Liver (tissue), 9 donors: ENCODE data around the gene ZEB1. TPM values are rescaled to one million over a fixed set of nuclear protein-coding genes. Genes with fewer than 3 reads are reported as not detected.

Source experiments
- DNase-seq: peaks from one replicate; pipeline ENCODE4 v3.0.0-alpha.2; 2017; ENCODE audit warnings: low spot score
- H3K27ac ChIP-seq, 2 donors: one replicate each; pipeline ENCODE4 v1.7.0; 2013; ENCODE audit warnings: inconsistent platforms in 2 of 2, low read length in 2 of 2, control low read depth in 1 of 2, low read depth in 1 of 2, mild to moderate bottlenecking in 1 of 2
- H3K27me3 ChIP-seq, 4 donors: one replicate each; pipeline versions ENCODE4 v1.6.1 to v1.7.0; 2013; ENCODE audit warnings: low read length in 3 of 4, inconsistent platforms in 1 of 4, mild to moderate bottlenecking in 1 of 4, moderate library complexity in 1 of 4; ENCODE audit not compliant: control insufficient read depth in 4 of 4, insufficient read depth in 4 of 4
- H3K36me3 ChIP-seq, 4 donors: one replicate each; pipeline versions ENCODE4 v1.6.1 to v1.7.0; 2013; ENCODE audit warnings: low read length in 3 of 4, mild to moderate bottlenecking in 3 of 4, low read depth in 1 of 4, moderate library complexity in 1 of 4; ENCODE audit not compliant: control insufficient read depth in 4 of 4, insufficient read depth in 3 of 4
- H3K4me1 ChIP-seq, 4 donors: one replicate each; pipeline versions ENCODE4 v1.6.1 to v1.7.0; 2013; ENCODE audit warnings: low read length in 3 of 4, mild to moderate bottlenecking in 3 of 4, moderate library complexity in 1 of 4; ENCODE audit not compliant: control insufficient read depth in 4 of 4, insufficient read depth in 4 of 4
- H3K4me3 ChIP-seq, 3 donors: one replicate each; pipeline versions ENCODE4 v1.6.1 to v1.7.0; 2013; ENCODE audit warnings: low read length in 3 of 3, control low read depth in 1 of 3, low read depth in 1 of 3, mild to moderate bottlenecking in 1 of 3
- H3K9ac ChIP-seq, 2 donors: one replicate each; pipeline ENCODE4 v1.7.0; 2013; ENCODE audit warnings: low read length in 2 of 2, mild to moderate bottlenecking in 2 of 2, moderate library complexity in 2 of 2, control low read depth in 1 of 2, low read depth in 1 of 2
- H3K9me3 ChIP-seq, 4 donors: one replicate each; pipeline versions ENCODE4 v1.6.1 to v1.7.0; 2013; ENCODE audit warnings: low read length in 3 of 4; ENCODE audit not compliant: control insufficient read depth in 4 of 4
- ATF3 ChIP-seq: IDR thresholded peaks from 2 replicates; pipeline ENCODE4 v1.6.1; 2016; ENCODE audit warnings: antibody characterized with exemption
- CTCF ChIP-seq: fragments of 150-350 bp; IDR thresholded peaks from 2 replicates; pipeline ENCODE4 v1.5.1; 2017; ENCODE audit warnings: improper control_type of control experiment, low read depth, low read length; ENCODE audit not compliant: missing input control
- EGR1 ChIP-seq, 2 donors: IDR thresholded peaks; 2 replicates each; pipeline ENCODE4 v1.6.1; 2016 to 2018; ENCODE audit warnings: antibody characterized with exemption in 2 of 2, low read depth in 2 of 2
- FOXA2 ChIP-seq: IDR thresholded peaks from 2 replicates; pipeline ENCODE4 v1.6.1; 2016; ENCODE audit warnings: antibody characterized with exemption
- GABPA ChIP-seq, 2 donors: IDR thresholded peaks in 1 of 2; conservative IDR thresholded peaks in 1 of 2; 2 replicates each; pipeline ENCODE4 v1.6.1; 2016; ENCODE audit warnings: antibody characterized with exemption in 2 of 2, mild to moderate bottlenecking in 1 of 2, moderate library complexity in 1 of 2
- HNF4A ChIP-seq, 2 donors: conservative IDR thresholded peaks; 2 replicates each; pipeline ENCODE4 v1.6.1; 2016; ENCODE audit warnings: antibody characterized with exemption in 2 of 2, mild to moderate bottlenecking in 2 of 2
- HNF4G ChIP-seq: IDR thresholded peaks from 2 replicates; pipeline ENCODE4 v1.6.1; 2016; ENCODE audit warnings: antibody characterized with exemption
- JUND ChIP-seq, 2 donors: IDR thresholded peaks; 2 replicates each; pipeline ENCODE4 v1.6.1; 2016; ENCODE audit warnings: antibody characterized with exemption in 2 of 2
- MAX ChIP-seq: IDR thresholded peaks from 2 replicates; pipeline ENCODE4 v1.6.1; 2016; ENCODE audit warnings: antibody characterized with exemption
- NR2F2 ChIP-seq: IDR thresholded peaks from 2 replicates; pipeline ENCODE4 v1.6.1; 2016; ENCODE audit warnings: antibody characterized with exemption
- RAD21 ChIP-seq, 2 donors: IDR thresholded peaks; 2 replicates each; pipeline ENCODE4 v1.6.1; 2016; ENCODE audit warnings: antibody characterized with exemption in 2 of 2, mild to moderate bottlenecking in 2 of 2
- REST ChIP-seq: IDR thresholded peaks from 2 replicates; pipeline ENCODE4 v1.6.1; 2016; ENCODE audit warnings: antibody characterized with exemption, mild to moderate bottlenecking
- RXRA ChIP-seq, 2 donors: IDR thresholded peaks; 2 replicates each; pipeline ENCODE4 v1.6.1; 2017 to 2018; ENCODE audit warnings: antibody characterized with exemption in 2 of 2, mild to moderate bottlenecking in 1 of 2
- SP1 ChIP-seq: IDR thresholded peaks from 2 replicates; pipeline ENCODE4 v1.6.1; 2018; ENCODE audit warnings: antibody characterized with exemption, mild to moderate bottlenecking
- TAF1 ChIP-seq: conservative IDR thresholded peaks from 2 replicates; pipeline ENCODE4 v1.6.1; 2016; ENCODE audit warnings: antibody characterized with exemption, mild to moderate bottlenecking
- ZBTB33 ChIP-seq: IDR thresholded peaks from 2 replicates; pipeline ENCODE4 v1.6.1; 2016; ENCODE audit warnings: antibody characterized with exemption
- WGBS: extraction: QIAGEN DNeasy Blood & Tissue Kit; methylation state at CpG from one replicate; pipeline ENCODE4 v1.1.7; 2013; 5-methylcytosine and 5-hydroxymethylcytosine counted together
- polyA plus RNA-seq, 2 donors: library from polyadenylated mRNA; stranded (reverse) in 1 of 2; unstranded in 1 of 2; fragments of 200-250 nt in 1 of 2; fragments of >200 nt in 1 of 2; fragmentation: Nextera tagmentation in 1 of 2; extraction: Ambion mirVana in 1 of 2; gene quantifications; one replicate each; pipeline versions ENCODE4 v1.2.1 to v1.2.3, GENCODE V29; 2013 to 2015
- total RNA-seq, 2 donors: library from RNA; depleted of rRNA; stranded (reverse); fragments of >200 nt; gene quantifications; one replicate each; pipeline ENCODE4 v1.2.3, GENCODE V29; 2014
- donor health status: healthy.
- donor health status: healthy.
- donor health status: healthy.
- donor health status: healthy.
- donor health status: healthy.

The ZEB1 gene
- total and polyA plus RNA-seq, 4 donors = 3.2 to 19.6 (median 6.5) TPM

GRCh38 chr10:31343009-31343408 is 24.0 kb downstream of the ZEB1 start:
- Histone ChIP-seq H3K9me3 (no peaks in the 10 kb centered on the region), H3K27me3 (no peaks in the 10 kb centered on the region), H3K4me1 (peaks cover 3 to 11% (median 8%) of the 10 kb centered on the region in 4 donors), H3K4me3 (no peak overlapping the region), H3K27ac (no peak overlapping the region), H3K9ac (no peak overlapping the region), H3K36me3 (no peaks in the 10 kb centered on the region)
- TF ChIP-seq RAD21 (IDR thresholded peaks at IDR 0.05) = no peak
- TF ChIP-seq JUND (IDR thresholded peaks at IDR 0.05) = no peak
- TF ChIP-seq REST = no peak
- TF ChIP-seq ATF3 = no peak
- no peak for TF ChIP-seq CTCF
- no peak for TF ChIP-seq RXRA (IDR thresholded peaks at IDR 0.05)
- no peak for TF ChIP-seq FOXA2
- TF ChIP-seq SP1 = no peak
- TF ChIP-seq HNF4A (conservative IDR thresholded peaks at IDR 0.05) = no peak
- TF ChIP-seq MAX = no peak
- TF ChIP-seq EGR1 (IDR thresholded peaks at IDR 0.05; ENCODE audit: low read depth in 2 of 2) = no peak
- no peak for TF ChIP-seq TAF1
- WGBS = 59% methylated on average over 3 of the region's 3 CpGs
- no peak for DNase-seq

GRCh38 chr10:31343551-31343950 is 24.5 kb downstream of the ZEB1 start:
- DNase-seq = no peak
- H3K27me3 ChIP-seq = no peaks in the 10 kb centered on the region
- no peak overlapping the region for H3K4me3 ChIP-seq
- H3K4me1 ChIP-seq = peaks cover 4 to 15% (median 9%) of the 10 kb centered on the region in 4 donors
- H3K9me3 ChIP-seq = no peaks in the 10 kb centered on the region
- H3K36me3 ChIP-seq = no peaks in the 10 kb centered on the region
- WGBS = 53% methylated on average over 5 of the region's 5 CpGs
- no peak overlapping the region for H3K27ac ChIP-seq
- TF ChIP-seq HNF4G (no peak), NR2F2 (peak; percentile 10), HNF4A (conservative IDR thresholded peaks at IDR 0.05) (peak; percentile 4 to 13), RXRA (IDR thresholded peaks at IDR 0.05) (peak in 1 of 2 donors; percentile 24), EGR1 (IDR thresholded peaks at IDR 0.05; ENCODE audit: low read depth in 2 of 2) (no peak)
- no peak overlapping the region for H3K9ac ChIP-seq

GRCh38 chr10:31345886-31346285 is 26.9 kb downstream of the ZEB1 start:
- Histone ChIP-seq H3K9me3 (no peaks in the 10 kb centered on the region), H3K27ac (no peak overlapping the region), H3K9ac (no peak overlapping the region), H3K4me1 (peaks cover 5 to 17% (median 11%) of the 10 kb centered on the region in 4 donors), H3K27me3 (no peaks in the 10 kb centered on the region), H3K4me3 (no peak overlapping the region), H3K36me3 (no peaks in the 10 kb centered on the region)
- DNase-seq = no peak
- 68% methylated on average over 1 of the region's 1 CpG for WGBS
- TF ChIP-seq GABPA (IDR thresholded peaks at IDR 0.05 in 1 of 2, conservative IDR thresholded peaks at IDR 0.05 in 1 of 2) (no peak), CTCF (no peak), EGR1 (IDR thresholded peaks at IDR 0.05; ENCODE audit: low read depth in 2 of 2) (no peak), TAF1 (no peak), RXRA (IDR thresholded peaks at IDR 0.05) (no peak), ZBTB33 (no peak), HNF4A (conservative IDR thresholded peaks at IDR 0.05) (no peak)
